Measurements from ENCODE around the gene TMEM94. TPM values are rescaled to one million over a fixed set of nuclear protein-coding genes. Genes with fewer than 3 reads are reported as not detected.

TMEM94 gene
- total and polyA plus RNA-seq, 9 of the 15 experiments (the other 6 are each of a cell fraction or from before 2014, with no cell fraction given), result 0.35 to 48.1 (median 14.4) TPM

DNA sequence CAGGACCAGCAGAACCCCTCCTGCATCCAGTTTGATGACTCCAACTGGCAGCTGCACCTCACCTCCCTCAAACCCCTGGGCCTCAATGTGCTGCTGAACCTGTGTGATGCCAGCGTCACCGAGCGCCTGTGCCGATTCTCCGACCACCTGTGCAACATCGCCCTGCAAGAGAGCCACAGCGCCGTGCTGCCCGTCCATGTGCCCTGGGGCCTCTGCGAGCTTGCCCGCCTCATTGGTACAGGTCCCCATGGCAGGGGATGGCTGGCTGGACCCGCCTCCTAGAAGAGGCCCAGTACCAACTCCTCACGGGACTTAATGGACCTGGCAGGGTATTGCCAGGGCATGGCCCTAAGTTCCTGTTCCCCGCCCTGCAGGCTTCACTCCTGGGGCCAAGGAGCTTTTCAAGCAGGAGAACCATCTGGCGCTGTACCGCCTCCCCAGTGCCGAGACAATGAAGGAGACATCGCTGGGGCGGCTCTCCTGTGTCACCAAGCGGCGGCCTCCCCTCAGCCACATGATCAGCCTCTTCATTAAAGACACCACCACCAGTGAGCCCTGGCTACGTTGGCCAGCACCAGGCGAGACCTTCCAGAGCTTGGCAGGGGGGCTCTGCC lies 36.2 kb downstream of the TMEM94 start (continued):
- TF ChIP-seq, protein P1, sequence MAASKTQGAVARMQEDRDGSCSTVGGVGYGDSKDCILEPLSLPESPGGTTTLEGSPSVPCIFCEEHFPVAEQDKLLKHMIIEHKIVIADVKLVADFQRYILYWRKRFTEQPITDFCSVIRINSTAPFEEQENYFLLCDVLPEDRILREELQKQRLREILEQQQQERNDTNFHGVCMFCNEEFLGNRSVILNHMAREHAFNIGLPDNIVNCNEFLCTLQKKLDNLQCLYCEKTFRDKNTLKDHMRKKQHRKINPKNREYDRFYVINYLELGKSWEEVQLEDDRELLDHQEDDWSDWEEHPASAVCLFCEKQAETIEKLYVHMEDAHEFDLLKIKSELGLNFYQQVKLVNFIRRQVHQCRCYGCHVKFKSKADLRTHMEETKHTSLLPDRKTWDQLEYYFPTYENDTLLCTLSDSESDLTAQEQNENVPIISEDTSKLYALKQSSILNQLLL (CRISPR knock-in tag; IDR thresholded peaks at IDR 0.05; ENCODE audit: borderline replicate concordance), result no peak
- TF ChIP-seq ZNF444 (CRISPR knock-in tag; IDR thresholded peaks at IDR 0.05) (no peak), PRMT5 (CRISPR knock-in tag; IDR thresholded peaks at IDR 0.05) (no peak), SP1 (CRISPR knock-in tag; IDR thresholded peaks at IDR 0.05) (no peak)

DNA sequence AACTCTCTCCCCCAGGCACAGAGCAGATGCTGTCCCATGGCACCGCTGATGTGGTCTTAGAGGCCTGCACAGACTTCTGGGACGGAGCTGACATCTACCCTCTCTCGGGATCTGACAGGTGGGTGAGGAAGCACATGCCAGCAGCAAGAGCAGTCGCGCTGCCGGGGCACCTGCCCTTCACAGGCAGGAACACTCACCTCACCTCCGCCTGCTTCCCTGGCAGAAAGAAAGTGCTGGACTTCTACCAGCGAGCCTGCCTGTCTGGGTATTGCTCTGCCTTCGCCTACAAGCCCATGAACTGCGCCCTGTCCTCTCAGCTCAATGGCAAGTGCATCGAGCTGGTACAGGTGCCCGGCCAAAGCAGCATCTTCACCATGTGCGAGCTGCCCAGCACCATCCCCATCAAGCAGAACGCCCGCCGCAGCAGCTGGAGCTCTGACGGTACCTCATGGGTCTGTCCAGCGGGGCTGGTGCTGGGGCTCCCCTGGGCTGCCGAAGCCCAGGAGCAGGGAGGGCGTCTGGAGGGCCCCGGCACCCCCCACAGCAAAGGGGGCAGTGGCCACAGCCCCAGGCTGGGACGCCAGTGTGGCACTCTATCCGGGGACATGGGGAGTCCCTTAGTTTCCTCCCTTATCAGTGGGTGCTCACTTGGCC lies 37.2 kb downstream of the TMEM94 start:
- H3K27ac ChIP-seq (ENCODE audit: extremely low read depth, low read depth, low read length), result no peak overlapping the region
- no peak overlapping the region for H2AFZ ChIP-seq (ENCODE audit: low read depth, low read length)
- CTCF ChIA-PET (ENCODE audit: low intra/inter-chr PET ratio), result no interaction called here
- WGBS (ENCODE audit: insufficient coverage, low coverage, missing lambda C conversion rate), result 82% methylated on average over 23 of the region's 23 CpGs
- no peaks in the 10 kb centered on the region for H3K9me3 ChIP-seq (replicated peaks; ENCODE audit: control insufficient read depth, insufficient read depth, low read depth, low read length)
- POLR2A ChIA-PET, result interaction anchor here (0.7 to 1.5 kb wide), 2 partner anchors 9 to 11 kb away, joined by 4 to 7 read pairs; no protein-coding TSS in a partner anchor
- no peaks in the 10 kb centered on the region for H3K79me2 ChIP-seq (ENCODE audit: control insufficient read depth, insufficient read depth, low read length)
- in situ Hi-C loops (cut with MboI) (no loop called here), intact Hi-C loops (cut with micrococcal nuclease) (no loop called here)
- no peak overlapping the region for H3K4me3 ChIP-seq
- 0 out of 2 replicates have a peak, but pooled peaks cover 3% of the 10 kb centered on the region for H4K20me1 ChIP-seq (replicated peaks; ENCODE audit: control insufficient read depth, insufficient read depth, low read length)
- no peak for FAIRE-seq
- no peak for ATAC-seq
- H3K4me1 ChIP-seq (replicated peaks in 1 of 2; ENCODE audit: control insufficient read depth in 2 of 2, insufficient read depth in 2 of 2, low read length in 2 of 2), result peaks cover 0 to 26% of the 10 kb centered on the region in 2 experiments; a peak in 2 of 5 replicates
- H3K27me3 ChIP-seq (ENCODE audit: control insufficient read depth in 2 of 2, insufficient read depth in 2 of 2, low read length in 2 of 2), result no peaks in the 10 kb centered on the region
- no TSS peak for BruUV-seq (replicated peaks)
- peaks cover 3% of the 10 kb centered on the region for H3K9me1 ChIP-seq (ENCODE audit: control insufficient read depth, insufficient read depth, low read length)
- H3K9ac ChIP-seq (ENCODE audit: insufficient read depth in 1 of 2, low read depth in 2 of 2, low read length in 2 of 2), result no peak overlapping the region; a peak in 1 of 4 replicates
- DNase-seq (ENCODE audit: extremely low read depth in 1 of 4, low spot score in 3 of 4), result no peak
- H3K4me2 ChIP-seq (ENCODE audit: insufficient read depth, low read length), result no peak overlapping the region
- peaks cover 44% of the 10 kb centered on the region; the same call in 2 of the 3 replicates for H3K36me3 ChIP-seq (ENCODE audit: control insufficient read depth, insufficient read depth, low read length)
- TF ChIP-seq ZNF23 (CRISPR knock-in tag; IDR thresholded peaks at IDR 0.05), result no peak
- no peak for TF ChIP-seq ILK (tag; IDR thresholded peaks at IDR 0.05; ENCODE audit: borderline replicate concordance, low read depth)
- TF ChIP-seq, protein P2, sequence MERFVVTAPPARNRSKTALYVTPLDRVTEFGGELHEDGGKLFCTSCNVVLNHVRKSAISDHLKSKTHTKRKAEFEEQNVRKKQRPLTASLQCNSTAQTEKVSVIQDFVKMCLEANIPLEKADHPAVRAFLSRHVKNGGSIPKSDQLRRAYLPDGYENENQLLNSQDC (CRISPR knock-in tag; IDR thresholded peaks at IDR 0.05), result no peak
- no peak for TF ChIP-seq TSC22D4 (tag; IDR thresholded peaks at IDR 0.05)
- no peak for TF ChIP-seq SMAD3 (CRISPR knock-in tag; conservative IDR thresholded peaks at IDR 0.05)
- TF ChIP-seq FUS (optimal IDR thresholded peaks at IDR 0.05; ENCODE audit: low read depth, low read length), result no peak
- no peak for TF ChIP-seq MEIS2 (IDR thresholded peaks at IDR 0.05; ENCODE audit: partially characterized antibody)
- no peak for TF ChIP-seq ZNF431 (CRISPR knock-in tag; IDR thresholded peaks at IDR 0.05)
- no peak for TF ChIP-seq ZKSCAN1 (IDR thresholded peaks at IDR 0.05; ENCODE audit: low read depth, low read length)
- no peak for TF ChIP-seq SMAD2 (IDR thresholded peaks at IDR 0.05; ENCODE audit: low read depth, low read length)
- no peak for TF ChIP-seq PTTG1 (tag; IDR thresholded peaks at IDR 0.05; ENCODE audit: low read depth)
- no peak for TF ChIP-seq ZFPM2 (CRISPR knock-in tag; IDR thresholded peaks at IDR 0.05)
- TF ChIP-seq HNRNPUL1 (IDR thresholded peaks at IDR 0.05; ENCODE audit: low read length), result no peak
- TF ChIP-seq CHCHD3 (CRISPR knock-in tag; IDR thresholded peaks at IDR 0.05), result no peak
- TF ChIP-seq NFE2 (IDR thresholded peaks at IDR 0.05; ENCODE audit: low read depth), result no peak
- TF ChIP-seq, protein P3, sequence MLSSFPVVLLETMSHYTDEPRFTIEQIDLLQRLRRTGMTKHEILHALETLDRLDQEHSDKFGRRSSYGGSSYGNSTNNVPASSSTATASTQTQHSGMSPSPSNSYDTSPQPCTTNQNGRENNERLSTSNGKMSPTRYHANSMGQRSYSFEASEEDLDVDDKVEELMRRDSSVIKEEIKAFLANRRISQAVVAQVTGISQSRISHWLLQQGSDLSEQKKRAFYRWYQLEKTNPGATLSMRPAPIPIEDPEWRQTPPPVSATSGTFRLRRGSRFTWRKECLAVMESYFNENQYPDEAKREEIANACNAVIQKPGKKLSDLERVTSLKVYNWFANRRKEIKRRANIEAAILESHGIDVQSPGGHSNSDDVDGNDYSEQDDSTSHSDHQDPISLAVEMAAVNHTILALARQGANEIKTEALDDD (IDR thresholded peaks at IDR 0.05), result no peak
- no peak for TF ChIP-seq HLTF (IDR thresholded peaks at IDR 0.05)
- no peak for TF ChIP-seq ZNF830 (CRISPR knock-in tag; IDR thresholded peaks at IDR 0.05)
